B cell (primary cell): Measurements from ENCODE around the gene PAFAH2.

Experiments
- EZH2 ChIP-seq: IDR thresholded peaks from 2 replicates; pipeline ENCODE4 v1.6.1; 2012; ENCODE audit warnings: borderline replicate concordance, low read depth, mild to moderate bottlenecking, moderate library complexity, low read length; ENCODE audit not compliant: insufficient read depth, poor library complexity, severe bottlenecking
- TF ChIP-seq, protein P1 (sequence below): fragments of 200-600 bp; IDR thresholded peaks from one replicate; pipeline ENCODE4 v1.8.0; 2022; ENCODE audit warnings: antibody characterized with exemption, mild to moderate bottlenecking

DNA sequence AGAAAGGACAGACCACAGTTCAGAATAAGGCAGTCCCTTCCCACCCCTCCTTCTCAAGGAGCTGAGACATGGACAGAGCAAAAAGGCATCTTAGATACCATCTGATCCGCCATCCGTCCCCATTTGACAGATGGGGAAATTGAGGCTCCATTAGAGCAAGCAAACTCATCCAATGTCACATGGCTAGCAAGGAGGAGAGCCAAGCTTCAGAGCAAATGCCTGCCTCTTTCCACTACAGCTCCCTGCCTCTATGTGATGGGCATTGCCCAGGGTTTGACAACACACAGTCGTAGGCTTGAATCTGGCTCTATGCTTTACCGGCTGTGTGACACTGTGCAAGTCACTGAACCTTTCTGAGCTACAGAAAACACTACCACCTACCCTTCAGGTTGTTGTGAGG, 44.1 kb upstream of the PAFAH2 start:
- TF ChIP-seq, protein P1, sequence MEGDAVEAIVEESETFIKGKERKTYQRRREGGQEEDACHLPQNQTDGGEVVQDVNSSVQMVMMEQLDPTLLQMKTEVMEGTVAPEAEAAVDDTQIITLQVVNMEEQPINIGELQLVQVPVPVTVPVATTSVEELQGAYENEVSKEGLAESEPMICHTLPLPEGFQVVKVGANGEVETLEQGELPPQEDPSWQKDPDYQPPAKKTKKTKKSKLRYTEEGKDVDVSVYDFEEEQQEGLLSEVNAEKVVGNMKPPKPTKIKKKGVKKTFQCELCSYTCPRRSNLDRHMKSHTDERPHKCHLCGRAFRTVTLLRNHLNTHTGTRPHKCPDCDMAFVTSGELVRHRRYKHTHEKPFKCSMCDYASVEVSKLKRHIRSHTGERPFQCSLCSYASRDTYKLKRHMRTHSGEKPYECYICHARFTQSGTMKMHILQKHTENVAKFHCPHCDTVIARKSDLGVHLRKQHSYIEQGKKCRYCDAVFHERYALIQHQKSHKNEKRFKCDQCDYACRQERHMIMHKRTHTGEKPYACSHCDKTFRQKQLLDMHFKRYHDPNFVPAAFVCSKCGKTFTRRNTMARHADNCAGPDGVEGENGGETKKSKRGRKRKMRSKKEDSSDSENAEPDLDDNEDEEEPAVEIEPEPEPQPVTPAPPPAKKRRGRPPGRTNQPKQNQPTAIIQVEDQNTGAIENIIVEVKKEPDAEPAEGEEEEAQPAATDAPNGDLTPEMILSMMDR, result no peak
- TF ChIP-seq EZH2, result no peak
